BE2C (cell line): ENCODE results near the gene C3orf33.

ENCODE experiments used
- DNase-seq: peaks from one replicate; pipeline ENCODE4 v3.0.0-alpha.2; 2020
- H3K27me3 ChIP-seq: fragments of 250-450 bp; sonication (Bioruptor Pico); 2 replicates; pipeline ENCODE4 v1.5.1; 2020; ENCODE audit warnings: mild to moderate bottlenecking
- H3K36me3 ChIP-seq: fragments of 250-450 bp; sonication (Bioruptor Pico); 2 replicates; pipeline ENCODE4 v1.5.1; 2020; ENCODE audit warnings: mild to moderate bottlenecking
- H3K4me1 ChIP-seq: fragments of 250-450 bp; sonication (Bioruptor Pico); 2 replicates; pipeline ENCODE4 v1.5.1; 2020
- H3K4me3 ChIP-seq: 2 replicates; pipeline ENCODE4 v1.5.1; 2011; ENCODE audit warnings: low read depth, low read length
- H3K9me3 ChIP-seq: fragments of 250-450 bp; sonication (Bioruptor Pico); 2 replicates; pipeline ENCODE4 v1.5.1; 2020
- TF ChIP-seq, protein P1 (sequence below): IDR thresholded peaks from 2 replicates; pipeline ENCODE4 v1.5.1; 2012; ENCODE audit warnings: mild to moderate bottlenecking, low read depth, low read length

C3orf33 gene

GRCh38 chr3:155738580-155739076 is 67.5 kb downstream of the C3orf33 start:
- H3K36me3 ChIP-seq = no peaks in the 10 kb centered on the region
- no peak for DNase-seq
- H3K4me3 ChIP-seq = no peak overlapping the region
- TF ChIP-seq, protein P1, sequence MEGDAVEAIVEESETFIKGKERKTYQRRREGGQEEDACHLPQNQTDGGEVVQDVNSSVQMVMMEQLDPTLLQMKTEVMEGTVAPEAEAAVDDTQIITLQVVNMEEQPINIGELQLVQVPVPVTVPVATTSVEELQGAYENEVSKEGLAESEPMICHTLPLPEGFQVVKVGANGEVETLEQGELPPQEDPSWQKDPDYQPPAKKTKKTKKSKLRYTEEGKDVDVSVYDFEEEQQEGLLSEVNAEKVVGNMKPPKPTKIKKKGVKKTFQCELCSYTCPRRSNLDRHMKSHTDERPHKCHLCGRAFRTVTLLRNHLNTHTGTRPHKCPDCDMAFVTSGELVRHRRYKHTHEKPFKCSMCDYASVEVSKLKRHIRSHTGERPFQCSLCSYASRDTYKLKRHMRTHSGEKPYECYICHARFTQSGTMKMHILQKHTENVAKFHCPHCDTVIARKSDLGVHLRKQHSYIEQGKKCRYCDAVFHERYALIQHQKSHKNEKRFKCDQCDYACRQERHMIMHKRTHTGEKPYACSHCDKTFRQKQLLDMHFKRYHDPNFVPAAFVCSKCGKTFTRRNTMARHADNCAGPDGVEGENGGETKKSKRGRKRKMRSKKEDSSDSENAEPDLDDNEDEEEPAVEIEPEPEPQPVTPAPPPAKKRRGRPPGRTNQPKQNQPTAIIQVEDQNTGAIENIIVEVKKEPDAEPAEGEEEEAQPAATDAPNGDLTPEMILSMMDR = no peak
- peaks cover 22% of the 10 kb centered on the region for H3K27me3 ChIP-seq
- H3K4me1 ChIP-seq = no peaks in the 10 kb centered on the region
- no peaks in the 10 kb centered on the region for H3K9me3 ChIP-seq

DNA sequence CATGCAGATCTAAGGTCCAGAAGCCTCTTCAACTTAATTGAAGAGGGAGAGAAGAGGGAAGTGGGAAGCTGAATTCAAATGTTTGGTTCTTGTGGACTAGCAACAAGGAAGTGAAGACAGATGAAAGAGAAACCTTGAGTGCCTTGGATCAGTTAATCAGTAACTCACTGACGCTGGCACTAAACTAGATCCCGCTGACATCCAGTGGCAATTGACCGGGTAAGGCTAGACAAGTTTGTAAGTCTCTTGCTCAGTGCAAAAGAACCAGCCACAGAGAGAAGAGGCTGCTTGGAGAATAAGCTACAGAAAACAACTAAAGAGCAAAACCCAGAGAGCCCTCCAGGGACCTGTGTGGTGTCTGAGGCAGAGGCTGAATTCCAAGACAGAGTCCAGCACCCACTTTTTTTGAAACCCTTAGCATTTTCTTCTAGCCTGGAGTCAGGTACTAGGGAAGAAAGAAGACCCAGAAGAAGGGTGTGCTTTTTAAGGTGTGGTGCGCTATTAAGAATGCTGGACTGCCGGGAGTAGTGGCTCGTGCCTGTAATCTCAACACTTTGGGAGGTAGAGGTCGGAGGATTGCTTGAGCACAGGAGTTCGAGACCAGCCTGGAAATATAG is 68.1 kb downstream of the C3orf33 start:
- Histone ChIP-seq H3K36me3 (no peaks in the 10 kb centered on the region), H3K9me3 (no peaks in the 10 kb centered on the region), H3K4me1 (no peaks in the 10 kb centered on the region), H3K4me3 (no peak overlapping the region), H3K27me3 (peaks cover 16% of the 10 kb centered on the region)
- TF ChIP-seq, protein P1 = no peak
- DNase-seq = no peak

GRCh38 chr3:155736381-155736780 is 69.7 kb downstream of the C3orf33 start:
- Histone ChIP-seq H3K4me3 (no peak overlapping the region), H3K4me1 (no peaks in the 10 kb centered on the region), H3K36me3 (no peaks in the 10 kb centered on the region), H3K9me3 (no peaks in the 10 kb centered on the region), H3K27me3 (peaks cover 3% of the 10 kb centered on the region; the same call in 1 of the 2 replicates)
- DNase-seq = no peak
- TF ChIP-seq, protein P1 = no peak

DNA sequence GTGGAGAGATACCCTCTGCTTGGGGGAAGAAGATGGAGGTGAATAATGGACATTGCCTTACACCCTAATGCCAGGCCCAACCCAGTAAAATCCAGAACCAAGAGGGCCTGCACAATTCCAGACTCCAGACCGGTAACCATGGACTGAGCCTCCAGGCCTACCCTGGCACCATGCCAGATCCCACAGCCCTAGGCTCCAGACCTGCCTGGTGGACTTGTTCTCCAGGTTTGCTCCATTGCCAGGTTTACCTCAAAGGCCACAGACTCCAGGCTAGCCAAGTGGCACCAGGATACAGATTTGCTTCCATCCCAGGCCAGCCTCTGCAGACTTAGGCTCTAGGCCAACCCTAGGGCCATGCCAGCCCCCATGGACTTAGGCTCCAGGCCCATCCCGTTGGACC is 75.2 kb downstream of the C3orf33 start:
- TF ChIP-seq, protein P1 = no peak
- Histone ChIP-seq H3K9me3 (no peaks in the 10 kb centered on the region), H3K27me3 (no peaks in the 10 kb centered on the region), H3K4me1 (no peaks in the 10 kb centered on the region), H3K36me3 (no peaks in the 10 kb centered on the region), H3K4me3 (no peak overlapping the region)
- peak; percentile 40 for DNase-seq

GRCh38 chr3:155727836-155728235 is 78.2 kb downstream of the C3orf33 start:
- no peaks in the 10 kb centered on the region for H3K36me3 ChIP-seq
- H3K4me3 ChIP-seq = no peak overlapping the region
- DNase-seq = no peak
- H3K4me1 ChIP-seq = no peaks in the 10 kb centered on the region
- TF ChIP-seq, protein P1 = no peak
- H3K27me3 ChIP-seq = peaks cover 3% of the 10 kb centered on the region; the same call in 1 of the 2 replicates
- H3K9me3 ChIP-seq = no peaks in the 10 kb centered on the region

GRCh38 chr3:155714295-155714718 is 91.8 kb downstream of the C3orf33 start:
- Histone ChIP-seq H3K9me3 (no peaks in the 10 kb centered on the region), H3K36me3 (no peaks in the 10 kb centered on the region), H3K4me3 (no peak overlapping the region), H3K27me3 (no peaks in the 10 kb centered on the region), H3K4me1 (no peaks in the 10 kb centered on the region)
- DNase-seq = no peak
- TF ChIP-seq, protein P1 = no peak
